Adrenal gland (tissue), 5 donors: ENCODE results near the gene EVA1C.
"Not testable (repeated sequence)": the region's sequence is repeated elsewhere in the genome, so short reads cannot be mapped to it uniquely, and the experiment has no call there.

Experiments
- POLR2A ChIP-seq, 2 donors: fragments of 450-650 bp; IDR thresholded peaks; one replicate each; pipeline ENCODE4 v1.6.1; 2017; ENCODE audit warnings: antibody characterized with exemption in 2 of 2, mild to moderate bottlenecking in 2 of 2, moderate library complexity in 1 of 2
- TF ChIP-seq, protein P1 (sequence below), 6 experiments: fragments of 450-650 bp in 4 of 6; fragments of 200-600 bp in 2 of 6; sonication (generic) in 1 of 6; IDR thresholded peaks; 1 replicate in 5 of 6; 2 replicates in 1 of 6; pipeline versions ENCODE4 v1.5.1 to v1.8.0; 2016 to 2021; ENCODE audit warnings: antibody characterized with exemption in 6 of 6, mild to moderate bottlenecking in 2 of 6, moderate library complexity in 1 of 6
- donor health status: DM: no; HTN: no; CAD: no.

DNA sequence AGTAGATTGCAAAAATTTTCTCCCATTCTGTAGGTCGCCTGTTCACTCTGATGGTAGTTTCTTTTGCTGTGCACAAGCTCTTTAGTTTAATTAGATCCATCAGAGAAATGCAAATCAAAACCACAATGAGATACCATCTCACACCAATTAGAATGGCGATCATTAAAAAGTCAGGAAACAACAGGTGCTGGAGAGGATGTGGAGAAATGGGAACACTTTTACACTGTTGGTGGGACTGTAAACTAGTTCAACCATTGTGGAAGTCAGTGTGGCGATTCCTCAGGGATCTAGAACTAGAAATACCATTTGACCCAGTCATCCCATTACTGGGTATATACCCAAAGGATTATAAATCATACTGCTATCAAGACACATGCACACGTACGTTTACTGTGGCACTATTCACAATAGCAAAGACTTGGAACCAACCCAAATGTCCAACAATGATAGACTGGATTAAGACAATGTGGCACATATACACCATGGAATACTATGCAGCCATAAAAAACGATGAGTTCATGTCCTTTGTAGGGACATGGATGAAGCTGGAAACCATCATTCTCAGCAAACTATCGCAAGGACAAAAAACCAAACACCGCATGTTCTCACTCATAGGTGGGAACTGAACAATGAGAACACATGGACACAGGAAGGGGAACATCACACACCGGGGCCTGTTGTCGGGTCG lies 21.8 kb upstream of the EVA1C start:
- TF ChIP-seq POLR2A (IDR thresholded peaks at IDR 0.05), result not testable (repeated sequence)
- TF ChIP-seq, protein P1, sequence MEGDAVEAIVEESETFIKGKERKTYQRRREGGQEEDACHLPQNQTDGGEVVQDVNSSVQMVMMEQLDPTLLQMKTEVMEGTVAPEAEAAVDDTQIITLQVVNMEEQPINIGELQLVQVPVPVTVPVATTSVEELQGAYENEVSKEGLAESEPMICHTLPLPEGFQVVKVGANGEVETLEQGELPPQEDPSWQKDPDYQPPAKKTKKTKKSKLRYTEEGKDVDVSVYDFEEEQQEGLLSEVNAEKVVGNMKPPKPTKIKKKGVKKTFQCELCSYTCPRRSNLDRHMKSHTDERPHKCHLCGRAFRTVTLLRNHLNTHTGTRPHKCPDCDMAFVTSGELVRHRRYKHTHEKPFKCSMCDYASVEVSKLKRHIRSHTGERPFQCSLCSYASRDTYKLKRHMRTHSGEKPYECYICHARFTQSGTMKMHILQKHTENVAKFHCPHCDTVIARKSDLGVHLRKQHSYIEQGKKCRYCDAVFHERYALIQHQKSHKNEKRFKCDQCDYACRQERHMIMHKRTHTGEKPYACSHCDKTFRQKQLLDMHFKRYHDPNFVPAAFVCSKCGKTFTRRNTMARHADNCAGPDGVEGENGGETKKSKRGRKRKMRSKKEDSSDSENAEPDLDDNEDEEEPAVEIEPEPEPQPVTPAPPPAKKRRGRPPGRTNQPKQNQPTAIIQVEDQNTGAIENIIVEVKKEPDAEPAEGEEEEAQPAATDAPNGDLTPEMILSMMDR (IDR thresholded peaks at IDR 0.05), result not testable (repeated sequence)
